NCI-H2196 (cell line): Measurements from ENCODE around the gene SEC61B.
A peak's percentile ranks its signal among the peaks of the same experiment; 100 is the strongest.

Experiments used
- DNase-seq: peaks from one replicate; lab custom pipeline; 2025; ENCODE audit not compliant: unreplicated experiment; lab: John Stamatoyannopoulos, UW

The SEC61B gene

DNA sequence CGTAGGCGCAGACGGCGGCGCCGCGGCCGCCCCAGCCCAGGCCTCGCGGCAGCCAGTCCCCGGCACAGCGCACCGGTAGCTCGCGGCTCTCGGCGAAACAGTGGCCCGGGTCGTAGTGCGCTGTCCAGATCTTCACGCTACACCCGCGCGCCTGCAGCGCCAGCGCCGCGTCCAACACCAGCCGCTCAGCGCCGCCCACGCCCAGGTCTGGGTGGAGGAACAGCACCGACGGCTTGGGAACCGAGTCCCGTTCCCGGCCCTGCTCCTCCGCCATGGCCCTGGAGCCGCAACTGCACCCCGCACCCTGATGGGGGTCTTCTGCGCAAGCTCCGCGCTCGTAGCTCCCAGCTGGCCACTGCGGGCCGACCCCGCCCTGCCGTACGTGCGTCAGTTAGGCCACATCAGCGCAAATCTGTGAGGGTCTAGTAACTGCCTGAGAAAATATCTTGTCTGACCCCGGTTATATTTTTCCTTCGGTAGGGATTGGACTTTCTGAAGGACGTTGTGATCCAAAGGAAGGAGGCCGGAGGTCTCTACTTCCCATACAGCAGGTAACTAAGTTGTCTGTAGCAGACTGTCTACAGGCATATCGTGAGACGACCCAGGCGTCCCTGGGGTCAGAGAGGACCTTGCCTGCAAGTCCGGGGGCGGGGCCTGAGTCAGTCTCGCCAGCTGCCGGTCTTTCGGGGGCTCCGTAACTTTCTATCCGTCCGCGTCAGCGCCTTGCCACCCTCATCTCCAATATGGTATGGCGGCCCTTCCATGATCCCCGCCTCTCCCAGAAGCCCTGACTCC is at the start of gene SEC61B, which contains the start of gene ALG2:
Gene SEC61B, plus strand, starts transcription at position 662 of the 795 bp plus-strand sequence. Its CDS starts 82 bp downstream, at position 744.
Gene ALG2, minus strand, starts transcription at position 322 of the 795 bp plus-strand sequence. Its CDS starts 48 bp downstream, at position 274.
- DNase-seq, result peak; percentile 87

DNA sequence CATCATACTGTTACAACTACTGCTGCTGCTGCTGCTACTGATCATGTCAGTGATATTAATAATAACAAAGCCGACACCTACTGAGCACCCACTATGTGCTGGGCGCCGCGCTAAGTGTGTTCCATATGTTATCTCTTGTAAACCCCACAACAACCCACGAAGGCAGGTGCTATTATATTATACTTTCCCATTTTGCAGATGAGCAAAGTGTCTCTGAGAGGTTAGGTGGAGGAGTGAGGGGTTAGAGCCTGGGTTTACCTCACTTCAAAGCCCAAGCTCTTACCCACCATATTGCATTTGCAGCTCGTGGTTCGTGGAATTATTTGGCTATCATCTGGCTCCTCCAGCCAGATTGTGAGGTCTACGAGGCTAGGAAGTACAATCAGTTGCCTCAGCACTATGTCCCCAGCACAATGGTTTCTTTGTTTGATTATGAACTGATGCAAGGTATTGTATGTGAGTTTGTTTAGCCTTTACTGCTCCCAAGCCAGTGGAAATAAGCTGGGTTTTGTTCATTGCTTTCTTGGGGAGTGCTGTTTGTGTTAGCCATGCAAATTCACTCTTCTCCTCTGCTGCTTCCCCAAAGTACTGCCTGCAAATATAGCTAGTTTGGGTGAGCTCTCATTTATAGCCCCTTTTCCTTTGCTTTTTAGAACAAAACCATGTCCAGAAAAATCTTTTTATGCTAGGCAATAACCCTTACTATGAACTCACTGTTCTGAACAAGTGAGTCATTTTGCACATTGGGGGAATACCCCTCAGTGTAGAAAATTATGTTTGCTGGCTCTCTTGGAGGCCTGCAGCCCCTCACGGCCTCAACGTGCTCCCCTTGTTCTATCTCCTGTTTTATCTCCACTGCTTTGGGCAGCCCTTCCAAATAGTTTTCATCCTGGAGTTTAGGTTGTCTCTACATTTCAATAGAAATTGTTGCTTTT is 48.2 kb upstream of the SEC61B start:
- no peak for DNase-seq

DNA sequence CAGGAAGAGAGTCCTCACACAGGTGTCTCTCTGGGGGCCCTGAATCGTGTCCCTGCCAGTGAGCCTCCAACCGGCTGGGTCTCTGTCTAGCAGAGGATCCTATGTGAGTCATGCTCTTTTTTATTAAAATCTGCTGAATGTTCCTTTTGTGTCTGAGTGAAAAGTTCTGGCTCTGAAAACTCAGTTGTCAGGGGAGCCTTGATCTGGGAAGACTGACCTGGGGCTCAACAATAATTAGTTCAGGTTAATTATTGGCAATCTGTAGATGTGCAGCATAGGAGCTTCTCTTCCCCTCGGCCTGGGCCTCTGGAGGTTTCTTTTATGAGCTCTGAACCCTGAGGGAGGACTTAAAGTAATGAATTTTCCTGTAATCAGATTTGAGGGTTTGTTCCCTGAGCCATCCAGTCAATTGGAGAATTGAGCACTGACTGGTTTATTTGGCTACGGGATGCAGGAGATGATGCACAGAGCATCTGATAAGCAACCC is 45.5 kb upstream of the SEC61B start:
- no peak for DNase-seq

DNA sequence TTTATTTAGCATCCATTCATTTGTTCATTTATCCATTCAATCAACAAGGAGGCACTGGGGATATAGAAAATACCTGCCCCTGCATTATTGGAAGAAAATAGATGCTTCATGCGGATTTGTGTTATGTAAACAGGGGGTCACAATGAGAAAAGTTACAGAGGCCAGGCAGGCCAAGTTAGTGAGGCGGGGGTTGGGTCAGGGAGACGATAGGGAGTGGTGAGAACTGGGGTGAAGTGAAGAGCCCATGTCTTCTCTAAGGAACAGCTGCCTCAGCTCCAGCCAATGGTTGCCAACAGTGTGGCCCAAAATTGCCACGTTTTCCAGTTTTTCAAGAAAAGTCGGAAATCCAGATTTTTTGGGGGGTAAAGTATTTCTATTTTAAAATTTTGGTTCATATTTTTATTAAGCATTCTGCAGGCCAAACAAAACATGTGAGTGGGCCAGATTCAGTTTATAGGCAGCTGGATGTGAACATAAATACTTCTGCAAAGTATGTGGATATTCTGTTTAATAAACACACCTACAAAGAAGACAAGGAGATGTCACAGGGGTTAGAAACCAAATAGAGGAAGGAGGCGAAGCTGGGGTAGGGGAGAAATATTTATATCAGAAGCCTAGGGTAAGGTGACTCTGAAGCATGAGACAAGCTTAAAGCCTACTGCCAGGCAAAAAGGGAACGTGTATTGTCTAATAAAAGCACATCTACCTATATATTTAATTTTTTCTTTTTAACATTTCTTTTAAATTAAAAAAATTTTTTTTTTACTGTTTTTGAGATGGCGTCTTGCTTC is 44.3 kb upstream of the SEC61B start:
- DNase-seq, result no peak

DNA sequence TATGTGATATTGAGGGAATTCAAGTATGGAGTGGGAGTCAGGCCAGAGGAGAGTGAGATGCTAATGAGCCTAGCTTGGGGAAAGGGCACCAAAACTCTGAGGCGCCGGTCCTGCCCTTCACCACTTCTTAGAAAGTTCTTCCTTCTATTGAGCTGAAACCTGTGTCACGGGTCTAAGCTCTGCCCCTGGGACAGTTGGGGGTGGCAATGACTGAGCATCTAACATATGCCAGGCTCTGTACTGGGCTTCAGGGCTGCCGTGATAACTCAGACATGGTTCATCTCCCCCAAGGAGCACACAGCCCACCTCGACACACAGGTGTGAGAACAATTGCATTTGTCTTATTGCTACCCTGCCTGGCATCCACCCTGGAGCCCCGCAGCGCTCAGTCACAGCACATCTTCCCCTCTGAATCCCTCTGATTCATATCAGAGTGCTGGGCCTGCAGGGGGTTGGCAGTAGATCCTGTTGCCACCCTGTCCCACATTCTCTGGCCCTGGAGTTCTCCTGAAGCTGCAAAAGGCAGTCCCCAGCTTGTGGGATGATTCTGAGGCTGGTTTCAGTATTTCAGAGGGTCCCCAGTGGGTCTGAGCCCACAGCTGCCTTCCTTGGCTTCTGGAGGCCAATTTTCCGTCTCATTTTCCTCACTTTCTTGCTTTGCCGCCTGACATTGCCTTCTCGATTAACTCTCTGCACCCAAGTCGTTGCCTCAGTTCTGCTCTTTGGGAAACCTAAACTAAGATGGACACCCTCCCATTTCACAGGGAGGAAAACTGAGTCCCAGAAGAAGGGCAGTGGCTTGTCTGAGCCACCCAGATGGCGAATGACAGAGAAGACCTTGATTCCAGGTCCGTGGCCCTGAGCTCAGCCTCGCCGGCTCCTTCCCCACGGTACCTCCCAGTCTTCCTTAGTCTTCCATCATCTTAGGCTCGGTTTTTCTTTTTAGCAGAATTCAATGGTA is 42.9 kb upstream of the SEC61B start:
- no peak for DNase-seq

DNA sequence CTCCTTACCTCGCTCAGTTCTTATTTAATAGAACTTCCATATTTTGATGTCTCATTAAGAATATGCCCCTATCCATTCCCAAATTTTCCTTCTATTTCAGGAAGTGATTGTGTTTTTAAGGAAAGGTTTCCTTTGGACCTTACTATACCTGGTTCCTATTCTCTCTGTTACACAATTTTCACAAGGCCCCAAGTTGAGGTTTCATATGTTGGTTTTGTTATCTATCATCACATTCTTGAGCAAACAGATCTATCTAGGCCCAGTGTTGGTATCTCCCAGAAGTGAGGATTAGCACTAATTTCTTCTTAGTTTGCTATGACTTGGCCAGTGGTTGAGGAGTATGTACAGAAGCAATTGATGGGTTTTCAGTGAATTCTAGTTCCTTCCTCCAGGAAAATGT is 41.9 kb upstream of the SEC61B start:
- no peak for DNase-seq

DNA sequence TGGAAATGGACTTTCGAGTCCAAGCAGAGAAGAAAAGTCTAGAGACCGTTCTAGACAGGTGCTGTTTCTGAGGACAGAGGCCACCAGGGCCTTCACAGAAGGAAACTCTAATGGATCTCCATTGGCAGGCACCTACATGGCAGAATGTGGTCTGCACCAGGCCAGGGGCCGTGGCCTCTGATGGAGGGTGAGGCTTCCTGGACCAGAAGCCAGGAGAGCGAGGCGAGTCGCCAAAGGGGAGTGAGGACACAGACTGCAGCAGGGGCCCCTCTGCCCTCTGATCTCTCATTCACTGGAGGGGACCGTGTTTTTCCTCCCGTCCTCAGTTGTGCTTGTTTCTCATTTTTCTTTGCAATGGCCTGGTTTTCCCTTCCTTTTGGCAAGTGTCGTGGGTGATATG is 41.4 kb upstream of the SEC61B start:
- DNase-seq, result no peak

DNA sequence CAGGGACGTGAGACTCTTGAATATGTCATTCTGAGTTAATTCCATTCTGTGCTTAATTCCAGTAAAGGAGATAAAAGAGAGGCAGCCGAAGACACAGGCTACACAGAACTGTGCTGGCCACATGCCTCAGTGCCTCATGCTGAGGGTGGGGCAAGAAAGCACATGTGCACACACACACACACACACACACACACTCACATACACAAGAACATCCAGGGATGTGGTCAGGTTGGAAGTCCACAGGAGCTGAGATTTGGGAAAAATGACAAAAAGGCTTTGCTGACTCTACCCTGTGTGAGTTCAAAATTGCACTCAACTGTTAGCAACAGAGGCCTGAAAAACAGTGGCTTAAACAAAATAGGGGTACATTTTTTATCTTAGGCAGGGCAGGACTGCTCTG is 40.9 kb upstream of the SEC61B start:
- DNase-seq, result no peak

DNA sequence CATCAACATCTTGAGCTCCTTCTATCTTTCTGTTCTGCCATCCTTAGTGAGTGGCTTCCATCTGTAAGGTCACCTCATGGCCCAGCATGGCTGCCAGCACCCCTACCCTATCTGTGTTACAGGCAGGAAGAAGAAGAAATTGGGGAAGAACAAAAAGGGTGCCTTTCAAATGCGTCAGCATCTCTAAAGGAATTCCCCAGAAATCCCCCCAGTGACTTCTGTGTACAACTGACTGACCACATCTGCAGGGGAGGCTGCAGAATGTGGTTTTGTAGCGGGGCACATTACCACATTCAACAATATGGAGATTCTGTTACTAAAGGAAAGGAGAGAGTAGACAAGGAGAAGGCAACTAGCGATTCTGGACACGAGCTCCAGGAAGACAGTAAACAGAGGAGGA is 40.5 kb upstream of the SEC61B start:
- no peak for DNase-seq

DNA sequence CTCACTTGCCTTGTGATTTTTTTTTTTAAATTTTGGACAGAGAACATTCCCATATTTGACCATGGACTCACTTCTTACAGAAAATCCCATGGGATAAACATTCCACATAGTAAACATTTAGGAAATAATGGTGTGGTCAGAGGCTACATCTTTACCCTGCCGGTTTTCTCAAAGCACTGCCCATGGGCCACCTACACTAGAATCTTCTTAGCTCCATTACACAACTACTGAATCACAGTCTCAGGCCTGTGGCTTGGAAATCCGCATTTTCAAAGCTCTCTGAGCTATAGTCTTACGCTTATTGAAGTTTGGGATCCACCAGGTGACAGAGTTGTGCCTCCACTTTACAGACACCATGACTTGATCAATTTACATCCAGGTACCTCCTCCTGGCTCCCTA is 39.7 kb upstream of the SEC61B start:
- no peak for DNase-seq

DNA sequence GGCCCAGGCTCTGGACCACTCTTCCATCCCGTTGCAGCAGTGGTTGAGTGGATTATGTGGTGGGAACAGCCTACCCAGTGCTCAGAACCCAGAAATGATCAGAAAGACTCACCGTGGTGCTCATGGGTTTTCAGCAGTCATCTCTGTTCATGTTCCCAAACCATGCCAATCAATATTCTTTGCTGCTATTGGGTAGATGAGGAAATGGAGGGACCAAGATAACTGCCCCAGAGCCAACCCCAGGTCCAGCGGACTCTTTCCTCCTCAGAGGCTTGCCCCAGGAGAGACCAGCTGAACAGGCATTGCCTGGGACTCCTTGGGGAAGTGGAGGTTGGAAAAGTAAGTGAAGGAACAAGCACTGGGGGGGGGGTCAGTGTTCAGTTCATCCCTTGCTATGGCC is 38.5 kb upstream of the SEC61B start:
- DNase-seq, result no peak

DNA sequence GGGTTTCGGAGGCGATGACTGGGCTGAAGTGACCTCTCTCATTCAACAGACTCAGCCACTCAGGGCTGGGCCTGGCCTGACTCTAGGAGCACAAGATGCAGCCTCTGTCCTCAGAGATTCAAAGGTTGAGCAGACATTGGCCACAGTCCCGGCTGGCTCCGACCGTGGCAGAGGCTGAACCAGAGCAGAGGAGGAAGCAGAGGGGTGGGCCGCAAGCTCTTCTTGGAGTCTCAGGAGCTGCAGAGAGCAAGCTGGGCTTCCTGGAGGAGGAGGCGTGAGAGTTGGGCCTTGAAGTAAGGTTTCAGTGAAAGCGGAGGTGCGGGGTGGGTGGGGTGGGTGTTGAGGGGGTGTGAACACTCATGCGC is 38.0 kb upstream of the SEC61B start:
- DNase-seq, result no peak

DNA sequence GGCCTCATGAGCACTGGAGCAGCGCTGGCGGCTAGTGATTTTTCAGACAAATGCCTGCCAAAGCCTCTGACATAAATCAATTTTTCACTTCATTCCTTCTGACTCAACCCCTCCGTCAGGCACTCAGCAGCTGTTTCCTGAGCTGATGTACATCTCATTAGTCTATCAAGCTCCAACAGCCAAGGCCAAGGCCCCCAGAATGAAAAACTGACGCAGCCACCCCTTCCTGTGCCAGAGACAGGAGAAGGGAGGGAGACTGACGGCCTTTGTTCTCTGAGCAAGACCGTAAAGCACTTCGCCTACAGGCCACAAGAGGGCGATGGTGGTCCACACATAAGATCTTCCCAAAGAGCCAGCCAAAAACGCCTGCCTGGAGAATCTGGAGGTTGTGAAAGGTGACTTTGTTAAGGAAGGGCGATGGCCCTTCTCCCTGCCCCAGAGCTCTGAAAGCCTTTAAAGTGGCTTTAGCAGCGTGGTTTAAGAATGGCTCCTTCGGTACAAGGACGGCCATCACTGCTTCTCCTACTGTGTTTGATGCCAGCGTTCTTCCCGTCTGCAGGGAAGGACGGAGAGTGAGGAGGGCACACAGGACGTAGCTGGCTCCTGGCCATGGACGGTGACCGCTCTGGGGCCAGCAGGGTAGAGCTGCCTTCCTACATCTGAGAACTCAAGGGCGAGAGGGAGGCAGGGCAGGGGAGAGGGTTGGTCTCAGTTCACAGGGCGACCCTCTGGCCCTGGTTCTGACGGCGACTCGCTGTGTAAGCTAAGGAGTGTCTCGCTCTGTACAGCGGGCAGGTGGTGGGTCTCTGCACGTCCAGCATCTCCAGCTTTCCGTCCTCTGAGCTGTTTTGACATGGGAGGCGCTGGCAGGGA is 37.4 kb upstream of the SEC61B start:
- peak; percentile 84 for DNase-seq

DNA sequence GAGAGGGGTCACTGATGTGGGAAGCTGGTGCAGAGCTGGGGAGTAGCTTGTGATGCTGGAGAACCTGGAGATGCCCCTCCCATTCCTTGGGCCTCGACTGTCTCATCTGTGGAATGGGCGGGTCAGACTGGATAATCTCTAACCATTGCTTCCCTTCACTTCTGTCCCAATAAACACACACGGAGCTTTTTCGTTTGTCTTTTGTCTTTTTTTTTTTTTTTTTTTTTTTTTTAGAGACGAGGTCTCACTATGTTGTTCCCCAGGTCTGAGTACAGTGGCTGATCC is 36.8 kb upstream of the SEC61B start:
- no peak for DNase-seq

DNA sequence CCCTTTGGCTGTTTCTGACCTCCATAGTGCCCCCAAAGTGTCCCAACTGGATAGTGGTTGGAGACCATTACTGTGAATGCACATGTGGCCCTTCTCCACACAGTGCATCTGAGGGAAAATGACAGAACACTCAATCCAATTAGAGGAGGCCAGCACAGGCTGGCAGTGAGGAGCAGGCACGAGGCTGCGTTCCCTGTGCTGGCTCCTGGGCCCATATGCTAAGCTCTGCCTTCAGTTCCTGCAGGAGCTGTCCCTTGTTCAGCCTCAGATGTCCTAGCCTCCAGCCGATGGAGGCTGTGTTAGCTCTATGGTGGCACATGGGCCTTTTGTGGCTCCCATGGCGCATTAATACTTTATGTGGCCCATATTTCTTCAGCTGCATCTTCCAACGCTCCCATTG is 36.1 kb upstream of the SEC61B start:
- no peak for DNase-seq

DNA sequence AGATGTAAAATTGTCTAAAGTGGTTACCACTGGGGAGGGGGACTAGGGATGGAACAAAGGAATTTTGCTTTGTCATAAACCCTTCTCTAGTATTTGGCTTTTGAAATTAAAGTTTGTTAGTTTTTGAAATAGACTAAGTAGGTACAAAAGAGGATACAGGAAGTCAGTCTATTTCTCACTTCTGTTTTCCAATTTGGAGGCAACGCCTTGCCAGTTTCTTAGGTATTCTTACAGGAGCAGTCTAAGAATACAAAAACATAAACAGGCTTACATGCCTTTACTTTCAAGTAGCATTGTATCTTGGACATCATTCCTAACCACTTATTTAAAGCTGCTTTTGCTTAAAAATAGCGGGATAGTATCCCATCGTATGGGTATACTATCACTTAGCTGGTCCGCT is 34.8 kb upstream of the SEC61B start:
- DNase-seq, result no peak

DNA sequence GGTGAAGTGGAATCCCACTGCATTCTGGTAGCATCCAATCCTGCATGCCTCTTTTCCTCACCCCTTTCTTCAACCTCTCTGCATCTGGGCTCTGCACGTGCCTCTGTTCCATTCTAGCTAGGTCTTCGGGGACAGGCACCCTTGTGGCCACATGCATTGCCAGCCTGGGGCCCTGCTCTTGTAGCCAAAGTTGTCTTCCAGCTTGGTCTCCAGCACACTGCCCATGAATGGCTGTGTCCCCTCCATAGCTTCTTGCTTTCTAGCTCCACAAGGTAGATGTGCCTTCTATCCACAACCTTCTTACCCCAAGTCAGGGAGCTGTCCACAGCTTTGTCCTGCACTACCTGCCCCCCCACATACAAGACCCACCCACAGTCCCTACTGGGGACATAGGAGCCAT is 32.9 kb upstream of the SEC61B start:
- DNase-seq, result no peak

DNA sequence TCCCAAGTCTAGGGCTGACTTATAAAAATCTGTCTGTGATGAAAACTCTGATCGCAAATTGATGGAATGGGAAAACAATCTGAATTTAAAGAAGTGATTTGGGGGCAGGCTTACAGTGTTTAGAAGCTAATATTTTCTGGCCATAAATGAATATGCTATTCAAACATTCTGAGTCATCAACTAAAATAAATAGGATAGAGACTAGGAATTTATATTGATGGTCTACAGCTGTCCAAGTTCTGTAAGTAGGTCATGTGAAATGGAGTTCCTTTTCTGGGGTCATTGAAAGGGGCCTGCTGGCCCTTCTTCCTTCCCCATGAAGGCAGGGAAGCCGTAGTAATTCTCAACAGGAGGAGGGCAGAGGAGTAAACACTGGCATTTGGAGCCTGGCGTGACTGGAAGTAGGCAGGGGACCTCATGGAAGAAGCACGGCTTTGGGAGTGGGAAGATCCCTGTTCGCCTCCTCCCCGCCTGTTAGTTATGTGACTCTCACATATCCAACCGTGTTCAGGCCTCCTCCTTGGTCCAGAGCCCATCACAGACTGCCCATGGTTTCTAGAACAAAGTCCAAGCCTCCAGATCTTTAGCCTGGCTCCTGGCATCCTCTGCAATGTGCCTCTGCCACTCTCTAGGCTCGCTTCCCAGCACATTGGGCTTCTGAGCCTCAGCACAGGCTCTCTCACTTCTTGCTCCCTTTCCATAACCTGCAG is 32.0 kb upstream of the SEC61B start:
- no peak for DNase-seq
